GM12878 (cell line): Measurements from ENCODE around the gene PTGFRN. TPM values are rescaled to one million over a fixed set of nuclear protein-coding genes. Genes with fewer than 3 reads are reported as not detected.
A peak's percentile ranks its signal among the peaks of the same experiment; 100 is the strongest.

ENCODE experiments used
- ATAC-seq: fragments of 200-7000 bp; cut with Tn5 transposase; 3 replicates; pipeline ENCODE4 v1.9.1; 2020; ENCODE audit warnings: mild to moderate bottlenecking, moderate library complexity
- BruUV-seq: library from RNA; stranded (reverse); fragments of 400-500 nt; replicated peaks from 2 replicates; lab custom pipeline; 2021; lab: Mats Ljungman, UMichigan
- CTCF ChIA-PET: fragments of 300-600 bp; sonication (Branson Sonifier 250); formaldehyde crosslinking; extraction: SDS; loops from one replicate; lab custom pipeline; 2021; ENCODE audit warnings: inconsistent platforms; lab: Yijun Ruan, JAX
- POLR2A ChIA-PET: fragments of 350-600 bp; formaldehyde crosslinking; extraction: SDS; loops from one replicate; lab custom pipeline; 2021; ENCODE audit warnings: inconsistent platforms; lab: Charles Lee
- RAD21 ChIA-PET: fragments of 300-600 bp; sonication (Branson Sonifier 250); formaldehyde crosslinking; loops from one replicate; lab custom pipeline; 2023; ENCODE audit warnings: antibody characterized with exemption; ENCODE audit not compliant: unreplicated experiment; lab: Charles Lee
- SMC1A ChIA-PET: fragments of 300-600 bp; sonication (Branson Sonifier 250); formaldehyde crosslinking; loops from one replicate; lab custom pipeline; 2023; ENCODE audit not compliant: unreplicated experiment, uncharacterized antibody; lab: Charles Lee
- DNase-seq: peaks from one replicate; pipeline ENCODE4 v3.0.0-alpha.2; 2011; ENCODE audit warnings: low read depth, low spot score
- FAIRE-seq: peaks from 3 replicates; lab custom pipeline; 2011; peaks lifted over from hg19 to GRCh38; lab: Jason Lieb, UNC
- H2AFZ ChIP-seq: 2 replicates; pipeline ENCODE4 v1.6.0; 2011; ENCODE audit warnings: low read depth, low read length, control low read depth; ENCODE audit not compliant: control insufficient read depth
- H3K27ac ChIP-seq: 2 replicates; pipeline ENCODE4 v1.5.1; 2011; ENCODE audit warnings: control low read depth; ENCODE audit not compliant: control insufficient read depth, insufficient read depth
- H3K27me3 ChIP-seq, 2 experiments: replicated peaks in 1 of 2; 2 replicates each; pipeline versions ENCODE4 v1.6.0 to v1.6.1; 2011; ENCODE audit warnings: low read length in 1 of 2; ENCODE audit not compliant: control insufficient read depth in 2 of 2, insufficient read depth in 2 of 2
- H3K36me3 ChIP-seq, 2 experiments: 2 replicates each; pipeline ENCODE4 v1.5.1; 2011; ENCODE audit warnings: low read length in 1 of 2; ENCODE audit not compliant: control insufficient read depth in 2 of 2, insufficient read depth in 2 of 2
- H3K4me1 ChIP-seq: 2 replicates; pipeline ENCODE4 v1.6.1; 2011; ENCODE audit warnings: mild to moderate bottlenecking, low read length, moderate library complexity, mixed read lengths; ENCODE audit not compliant: control insufficient read depth, insufficient read depth
- H3K4me2 ChIP-seq: 2 replicates; pipeline ENCODE4 v1.6.0; 2011; ENCODE audit warnings: control low read depth; ENCODE audit not compliant: control insufficient read depth, insufficient read depth
- H3K4me3 ChIP-seq: fragments of 200-600 bp; sonication (generic); 2 replicates; pipeline ENCODE4 v1.5.1; 2016
- H3K79me2 ChIP-seq: 2 replicates; pipeline ENCODE4 v1.6.0; 2011; ENCODE audit warnings: low read length; ENCODE audit not compliant: control insufficient read depth, insufficient read depth
- H3K9ac ChIP-seq: 2 replicates; pipeline ENCODE4 v1.8.0; 2011; ENCODE audit warnings: low read length, control low read depth, mixed read lengths; ENCODE audit not compliant: control insufficient read depth, insufficient read depth
- H3K9me3 ChIP-seq: replicated peaks from 3 replicates; pipeline ENCODE4 v1.5.1; 2011; ENCODE audit warnings: mild to moderate bottlenecking, low read length; ENCODE audit not compliant: control insufficient read depth, insufficient read depth
- H4K20me1 ChIP-seq: 2 replicates; pipeline ENCODE4 v1.6.0; 2011; ENCODE audit not compliant: control insufficient read depth, insufficient read depth
- BMI1 ChIP-seq: fragments of 450-650 bp; IDR thresholded peaks from 2 replicates; pipeline ENCODE4 v1.6.1; 2016; ENCODE audit warnings: mild to moderate bottlenecking, moderate library complexity, borderline replicate concordance
- SREBF2 ChIP-seq: IDR thresholded peaks from 2 replicates; pipeline ENCODE4 v1.6.1; 2012; ENCODE audit warnings: mild to moderate bottlenecking, low read length
- SUPT20H ChIP-seq: IDR thresholded peaks from 2 replicates; pipeline ENCODE4 v1.6.1; 2011; ENCODE audit warnings: low read depth, mild to moderate bottlenecking, low read length, moderate library complexity, borderline replicate concordance; ENCODE audit not compliant: control insufficient read depth
- TAF1 ChIP-seq: IDR thresholded peaks from 2 replicates; pipeline ENCODE4 v1.6.1; 2011; ENCODE audit warnings: mild to moderate bottlenecking, low read depth, low read length, borderline replicate concordance
- TARDBP ChIP-seq: IDR thresholded peaks from 2 replicates; pipeline ENCODE4 v1.6.1; 2016; ENCODE audit warnings: borderline replicate concordance
- TCF3 ChIP-seq: IDR thresholded peaks from 2 replicates; pipeline ENCODE4 v1.6.1; 2012; ENCODE audit warnings: low read depth, mild to moderate bottlenecking, low read length, borderline replicate concordance; ENCODE audit not compliant: insufficient read depth
- ZNF217 ChIP-seq: fragments of 450-650 bp; IDR thresholded peaks from 2 replicates; pipeline ENCODE4 v1.6.1; 2017; ENCODE audit warnings: antibody characterized with exemption, mild to moderate bottlenecking
- ZZZ3 ChIP-seq: IDR thresholded peaks from 2 replicates; pipeline ENCODE4 v1.6.1; 2011; ENCODE audit warnings: low read depth; ENCODE audit not compliant: control insufficient read depth, insufficient read length
- whole genome bisulfite sequencing: methylation state at CpG from one replicate; pipeline ENCODE4 v1.1.6; 2016; ENCODE audit warnings: low lambda C conversion rate; ENCODE audit not compliant: insufficient replicate concordance, insufficient coverage; ENCODE audit errors: missing lambda C conversion rate; 5-methylcytosine and 5-hydroxymethylcytosine counted together
- in situ Hi-C: fragments of 300-500 bp; cut with MboI; formaldehyde crosslinking; loops from 9 replicates; pipeline ENCODE4 v1.14.3; 2018; ENCODE audit warnings: mixed read lengths
- intact Hi-C: fragments of 100-400 bp; cut with micrococcal nuclease; formaldehyde crosslinking; loops from one replicate; pipeline ENCODE4 v1.14.2; 2022; ENCODE audit not compliant: unreplicated experiment
- polyA plus RNA-seq, 11 experiments: library from polyadenylated mRNA; depleted of rRNA in 4 of 11; unstranded in 6 of 11; stranded (reverse) in 5 of 11; fragments of >200 nt; fragmentation: Nextera tagmentation in 4 of 11; fragmentation: Illumina TruSeq in 1 of 11; extraction: Ambion mirVana in 4 of 11; extraction: Trizol in 1 of 11; gene quantifications; 1 replicate in 1 of 11; 2 replicates in 10 of 11; pipeline versions ENCODE4 v1.2.1 to v1.2.3, GENCODE V29; 2011 to 2016; ENCODE audit warnings: inconsistent platforms in 2 of 11, missing spikeins in 2 of 11, low read depth in 1 of 11
- total RNA-seq, 4 experiments: library from RNA; depleted of rRNA in 3 of 4; stranded (reverse); fragments of >200 nt in 3 of 4; fragmentation: Illumina TruSeq in 1 of 4; extraction: Trizol in 1 of 4; gene quantifications; 2 replicates each; pipeline versions ENCODE4 v1.2.1 to v1.2.3, GENCODE V29; 2013 to 2021
- TF ChIP-seq, protein P1 (sequence below): IDR thresholded peaks from 2 replicates; pipeline ENCODE4 v1.6.1; 2011; ENCODE audit warnings: low read depth, mild to moderate bottlenecking, low read length, moderate library complexity, borderline replicate concordance; ENCODE audit errors: extremely low read depth

The PTGFRN gene
- total and polyA plus RNA-seq, 10 of the 15 experiments (the other 5 are each of a cell fraction or from before 2014, with no cell fraction given), result 2.7 to 8.3 (median 5.1) TPM

DNA sequence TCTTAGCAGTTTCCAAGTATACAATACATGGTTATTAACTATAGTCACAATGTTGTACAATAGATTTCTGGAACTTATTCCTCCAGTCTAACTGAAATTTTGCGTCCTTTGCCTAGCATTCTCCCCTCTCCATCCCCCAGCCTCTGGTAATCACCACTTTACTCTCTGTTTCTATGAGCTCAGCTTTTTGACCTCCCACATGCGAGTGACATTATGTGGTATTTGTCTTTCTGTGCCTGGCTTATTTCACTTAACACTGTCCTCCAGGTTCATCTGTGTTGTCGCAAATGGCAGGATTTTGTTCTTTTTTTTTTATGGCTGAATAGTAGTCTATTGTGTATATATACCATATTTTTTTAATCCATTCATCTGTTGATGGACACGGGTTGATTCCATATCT is 47.9 kb downstream of the PTGFRN start:
- DNase-seq (no peak), ATAC-seq (peak; percentile 19; the same call in 1 of the 3 replicates), FAIRE-seq (no peak)
- Histone ChIP-seq H3K27me3 (no peaks in the 10 kb centered on the region), H3K4me1 (no peaks in the 10 kb centered on the region), H3K36me3 (no peaks in the 10 kb centered on the region), H3K4me3 (no peak overlapping the region), H3K27ac (no peak overlapping the region), H3K9ac (no peak overlapping the region), H2AFZ (no peak overlapping the region), H4K20me1 (no peaks in the 10 kb centered on the region), H3K79me2 (no peaks in the 10 kb centered on the region), H3K9me3 (no peaks in the 10 kb centered on the region), H3K4me2 (no peak overlapping the region)
- ChIA-PET CTCF (interaction anchor here (1.5 to 1.9 kb wide), 2 partner anchors 10 to 15 kb away, joined by 3 to 5 read pairs; no protein-coding TSS in a partner anchor), SMC1A (interaction anchor here (0.8 to 1.3 kb wide), 3 partner anchors 8 to 22 kb away, joined by 3 to 4 read pairs (median 4); no protein-coding TSS in a partner anchor), RAD21 (interaction anchor here (0.8 kb wide), 1 partner anchor 41 kb away, joined by 4 read pairs; no protein-coding TSS in a partner anchor), POLR2A (no interaction called here)
- 41% methylated on average over 4 of the region's 4 CpGs for WGBS
- BruUV-seq, result no TSS peak
- TF ChIP-seq BMI1, result no peak
- TF ChIP-seq, protein P1, sequence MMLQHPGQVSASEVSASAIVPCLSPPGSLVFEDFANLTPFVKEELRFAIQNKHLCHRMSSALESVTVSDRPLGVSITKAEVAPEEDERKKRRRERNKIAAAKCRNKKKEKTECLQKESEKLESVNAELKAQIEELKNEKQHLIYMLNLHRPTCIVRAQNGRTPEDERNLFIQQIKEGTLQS, result no peak
- no peak for TF ChIP-seq TAF1
- intact Hi-C loops, result no loop called here
- in situ Hi-C loops, result no loop called here

DNA sequence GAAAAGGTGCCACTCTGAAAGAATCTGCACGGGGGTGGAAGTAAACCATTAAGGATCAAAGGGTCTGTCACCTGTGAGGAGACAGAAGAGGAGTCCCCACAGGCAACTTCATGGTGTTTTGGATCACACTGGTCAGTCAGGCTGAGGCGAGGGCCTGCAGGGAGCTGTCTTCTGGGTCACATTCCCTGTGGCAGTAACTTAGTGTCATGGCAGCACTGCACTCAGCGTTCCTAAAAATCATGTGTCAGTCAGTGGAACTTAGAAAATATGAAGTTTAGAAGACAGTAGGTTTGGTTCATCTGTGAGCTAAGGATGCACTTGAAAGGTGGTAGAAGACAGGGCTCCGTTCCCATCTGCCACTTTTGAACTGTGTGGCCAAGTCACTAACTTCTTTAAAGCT is 48.4 kb downstream of the PTGFRN start:
- ATAC-seq, result no peak
- POLR2A ChIA-PET, result no interaction called here
- CTCF ChIA-PET, result interaction anchor here (1.9 kb wide), 1 partner anchor 9 kb away, joined by 5 read pairs; no protein-coding TSS in a partner anchor
- no peak for DNase-seq
- Histone ChIP-seq H3K9ac (no peak overlapping the region), H3K79me2 (no peaks in the 10 kb centered on the region), H3K27ac (no peak overlapping the region), H3K4me2 (no peak overlapping the region), H3K4me3 (no peak overlapping the region), H2AFZ (no peak overlapping the region), H3K27me3 (no peaks in the 10 kb centered on the region), H4K20me1 (no peaks in the 10 kb centered on the region), H3K9me3 (no peaks in the 10 kb centered on the region), H3K4me1 (no peaks in the 10 kb centered on the region), H3K36me3 (no peaks in the 10 kb centered on the region)
- BruUV-seq, result no TSS peak
- RAD21 ChIA-PET, result interaction anchor here (0.8 kb wide), 2 partner anchors 42 kb away, joined by 3 to 4 read pairs; no protein-coding TSS in a partner anchor
- TF ChIP-seq ZNF217 (no peak), ZZZ3 (no peak), SREBF2 (no peak), TARDBP (no peak), TCF3 (no peak), SUPT20H (no peak)
- TF ChIP-seq, protein P1, result no peak
- SMC1A ChIA-PET, result interaction anchor here (0.8 to 1.3 kb wide), 3 partner anchors 9 to 23 kb away, joined by 3 to 4 read pairs (median 4); no protein-coding TSS in a partner anchor
- in situ Hi-C loops, result no loop called here
- intact Hi-C loops, result no loop called here
- 0% methylated on average over 4 of the region's 4 CpGs for WGBS
- FAIRE-seq, result no peak
